ENCODE data around the gene CDHR2.

CDHR2 gene

GRCh38 chr5:176601901-176602482, 52.9 kb downstream of the CDHR2 start:
- DNase-seq = no peak

- DNase-seq = no peak
These were observed 53.9 kb downstream of the CDHR2 start for GRCh38 chr5:176603091-176603490.

DNA sequence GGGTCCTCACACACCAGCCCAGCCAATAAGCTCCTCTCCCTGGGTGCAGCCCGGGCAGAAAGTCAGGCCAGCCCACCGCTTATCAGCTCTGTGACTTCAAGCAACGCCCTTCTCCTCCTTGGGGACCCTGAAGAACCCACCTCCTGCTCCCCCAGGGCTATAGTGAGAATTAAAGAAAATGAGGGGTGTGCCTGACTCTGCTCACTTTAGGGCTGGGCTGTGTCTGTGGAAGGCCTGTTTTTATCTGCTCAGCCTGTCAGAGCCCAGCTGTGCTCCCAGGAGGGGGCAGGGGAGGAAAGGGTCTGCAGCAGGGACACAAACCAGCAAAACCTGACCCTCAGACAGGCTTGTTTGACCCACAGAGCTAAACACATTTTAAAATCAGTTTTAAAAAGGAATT, 56.9 kb downstream of the CDHR2 start:
- DNase-seq = no peak

DNA sequence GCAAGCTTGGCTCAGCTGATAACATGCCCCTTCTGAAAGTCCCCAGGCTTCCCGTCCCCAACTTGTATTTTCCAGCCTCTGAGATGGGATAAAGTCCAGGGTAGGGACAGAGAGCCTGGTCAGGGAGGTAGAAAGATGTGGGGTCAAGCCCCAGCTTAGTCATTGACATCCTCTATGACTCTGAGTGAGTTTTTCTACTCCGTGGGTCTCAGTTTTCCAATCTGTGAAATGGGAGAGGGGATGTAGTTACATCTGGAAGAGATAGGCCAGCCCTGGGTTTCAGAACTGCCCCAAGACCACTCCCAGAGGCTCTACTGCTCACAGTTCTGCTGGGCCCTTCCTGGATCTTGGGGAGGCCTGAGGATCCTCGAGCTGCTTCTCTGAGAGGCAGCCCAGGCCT, 57.7 kb downstream of the CDHR2 start:
- DNase-seq = no peak

DNA sequence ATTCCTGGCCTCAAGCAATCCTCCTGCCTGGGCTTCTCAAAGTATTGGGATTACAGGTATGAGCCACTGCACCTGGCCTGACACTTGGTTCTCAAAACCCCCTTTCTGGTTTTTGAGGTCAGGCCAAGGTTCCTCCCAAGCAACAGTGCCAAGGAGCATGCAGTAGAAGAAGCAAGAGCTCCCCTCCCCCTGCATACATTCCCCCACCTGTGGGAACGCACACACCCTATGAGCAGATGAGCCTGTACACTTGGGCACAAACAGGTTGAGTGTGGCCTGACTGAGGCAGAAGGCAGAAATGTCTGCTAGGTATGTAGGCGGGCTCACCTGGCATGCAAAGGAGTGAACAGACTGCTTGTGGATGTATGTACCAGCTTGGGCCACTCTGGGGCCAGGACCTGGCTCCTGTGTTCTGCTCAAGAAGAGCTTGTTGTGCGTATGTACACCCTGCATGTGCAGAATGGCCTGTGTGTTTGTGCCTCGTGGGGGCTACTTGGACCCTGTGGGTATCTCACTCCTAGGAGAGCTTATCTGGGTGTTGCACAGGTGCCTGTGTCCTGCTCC, 59.1 kb downstream of the CDHR2 start:
- DNase-seq = no peak

DNA sequence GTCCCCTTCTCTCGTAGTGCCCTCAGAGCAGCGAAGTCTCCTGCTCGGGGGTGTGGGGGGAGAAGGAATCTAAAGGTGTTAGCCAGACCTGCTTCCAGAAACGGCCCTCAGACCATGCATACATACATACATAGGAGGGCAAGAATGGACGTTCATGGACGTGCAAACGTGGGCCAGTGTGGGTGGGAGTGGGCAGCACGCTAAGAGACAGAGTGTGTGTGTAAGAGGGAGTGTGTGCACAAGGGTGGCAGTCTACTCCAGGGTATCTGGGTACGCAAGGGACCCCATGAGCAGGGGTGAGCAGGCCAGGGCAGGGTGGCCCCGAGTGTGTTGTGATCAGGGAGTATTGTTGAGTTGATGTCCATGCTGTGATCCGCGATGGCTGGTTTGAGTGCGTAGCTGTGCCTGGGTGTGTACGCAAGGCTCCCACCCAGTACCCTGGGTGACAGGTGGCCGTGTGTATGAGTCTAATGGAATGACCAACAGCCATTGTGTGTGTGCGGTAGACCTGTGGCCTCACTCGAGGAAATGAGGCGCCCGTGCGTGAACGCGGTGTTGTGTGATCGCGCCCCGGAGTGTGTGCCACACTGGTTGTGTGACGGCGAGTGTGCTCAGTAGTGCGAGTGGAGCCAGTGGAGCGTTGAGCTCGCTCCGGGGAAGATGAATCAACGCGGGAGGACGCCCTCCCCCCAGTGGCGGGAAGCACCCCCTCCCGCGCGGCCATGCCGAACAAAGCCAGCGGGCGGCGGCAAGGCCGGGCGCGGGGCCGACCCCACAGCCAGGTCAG, 60.0 kb downstream of the CDHR2 start:
- peak; percentile 28 for DNase-seq

DNA sequence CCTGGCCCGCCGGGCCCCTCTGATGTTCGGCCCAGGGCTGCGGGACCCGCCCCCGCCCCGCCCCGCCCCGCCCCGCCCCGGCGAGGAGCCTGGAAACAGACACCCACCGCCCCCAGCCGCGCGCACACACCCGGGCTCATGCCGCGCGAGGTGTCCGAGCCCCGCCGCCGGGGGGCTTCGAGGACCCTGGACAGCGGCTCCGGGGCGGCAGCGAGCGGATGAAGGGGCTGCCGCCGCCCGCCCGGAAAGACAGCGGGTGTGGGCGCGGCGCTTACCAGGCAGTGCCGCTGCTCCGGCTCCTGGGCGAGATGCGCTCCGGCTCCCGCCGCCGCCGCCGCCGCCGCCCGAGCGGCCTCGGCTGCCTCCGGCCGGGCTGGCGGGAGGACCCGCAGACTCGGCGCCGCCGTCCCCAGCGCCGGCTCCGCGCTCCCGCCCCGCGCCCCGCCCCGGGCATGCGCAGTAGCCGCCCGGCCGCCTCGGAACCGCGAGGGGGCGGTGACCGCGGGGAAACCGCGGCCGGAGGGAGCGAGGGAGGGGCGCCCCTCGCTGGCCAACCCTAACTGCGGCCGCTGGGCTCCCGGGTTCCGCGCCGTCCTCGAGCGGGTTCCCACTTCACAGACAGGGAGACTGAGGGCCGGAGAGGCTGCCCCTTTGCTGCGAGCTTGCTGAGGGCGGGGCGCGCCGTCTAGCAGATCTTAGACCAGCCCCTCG, 60.7 kb downstream of the CDHR2 start, which contains the start of gene GPRIN1:
Gene GPRIN1, minus strand, starts transcription at position 433 of the 711 bp plus-strand sequence. CDS start 10,322 bp downstream, outside the sequence.
- peak; percentile 70 for DNase-seq

GRCh38 chr5:176610435-176610773, 61.3 kb downstream of the CDHR2 start:
- no peak for DNase-seq

GRCh38 chr5:176611435-176611834, 62.3 kb downstream of the CDHR2 start:
- DNase-seq = peak; percentile 78

DNA sequence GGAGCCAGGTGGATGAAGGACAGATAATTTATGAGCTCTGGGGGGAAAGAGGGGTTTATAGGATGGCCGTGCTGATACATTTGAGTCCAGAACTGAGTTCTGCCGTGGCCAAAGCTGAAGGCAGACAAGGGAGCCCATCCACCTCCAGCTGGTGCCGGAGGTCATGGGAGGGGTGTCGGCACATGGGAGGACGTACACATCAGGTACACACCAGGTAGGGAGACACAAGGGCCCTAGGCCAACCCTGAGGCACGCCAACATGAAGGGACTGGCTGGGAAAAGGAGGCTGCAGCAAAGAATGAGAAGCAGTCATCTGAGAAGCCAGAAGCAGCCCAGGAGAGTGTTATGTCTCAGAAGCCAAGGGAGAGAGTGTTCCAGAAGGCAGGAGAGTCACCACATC, 62.9 kb downstream of the CDHR2 start:
- DNase-seq = no peak

DNA sequence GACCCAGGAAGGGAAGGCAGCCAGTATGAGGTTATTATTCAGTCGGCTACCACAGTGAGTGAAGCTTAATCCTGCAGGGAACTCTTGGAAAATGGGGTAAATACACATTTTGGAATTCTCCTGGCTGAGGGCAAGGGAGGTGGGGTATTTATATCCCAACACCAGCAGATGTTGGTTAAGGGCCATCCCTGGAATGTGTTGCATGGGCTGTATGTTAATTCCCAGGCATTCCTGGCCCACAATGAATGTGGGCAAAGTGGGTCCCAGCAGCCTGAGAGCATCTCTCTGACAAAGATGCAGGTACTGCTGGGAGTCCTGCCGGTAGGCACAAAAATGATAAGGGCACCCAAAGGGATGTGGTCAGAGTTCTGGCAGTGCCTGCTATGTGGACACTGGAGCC, 63.7 kb downstream of the CDHR2 start:
- no peak for DNase-seq

GRCh38 chr5:176614805-176615478, 65.8 kb downstream of the CDHR2 start:
- DNase-seq = peak; percentile 79

- DNase-seq = no peak
These were observed 67.4 kb downstream of the CDHR2 start for GRCh38 chr5:176616511-176616910.

- no peak for DNase-seq
These were observed 69.6 kb downstream of the CDHR2 start for GRCh38 chr5:176618783-176619182.

GRCh38 chr5:176619203-176619568, 70.0 kb downstream of the CDHR2 start:
- DNase-seq = peak; percentile 82

DNA sequence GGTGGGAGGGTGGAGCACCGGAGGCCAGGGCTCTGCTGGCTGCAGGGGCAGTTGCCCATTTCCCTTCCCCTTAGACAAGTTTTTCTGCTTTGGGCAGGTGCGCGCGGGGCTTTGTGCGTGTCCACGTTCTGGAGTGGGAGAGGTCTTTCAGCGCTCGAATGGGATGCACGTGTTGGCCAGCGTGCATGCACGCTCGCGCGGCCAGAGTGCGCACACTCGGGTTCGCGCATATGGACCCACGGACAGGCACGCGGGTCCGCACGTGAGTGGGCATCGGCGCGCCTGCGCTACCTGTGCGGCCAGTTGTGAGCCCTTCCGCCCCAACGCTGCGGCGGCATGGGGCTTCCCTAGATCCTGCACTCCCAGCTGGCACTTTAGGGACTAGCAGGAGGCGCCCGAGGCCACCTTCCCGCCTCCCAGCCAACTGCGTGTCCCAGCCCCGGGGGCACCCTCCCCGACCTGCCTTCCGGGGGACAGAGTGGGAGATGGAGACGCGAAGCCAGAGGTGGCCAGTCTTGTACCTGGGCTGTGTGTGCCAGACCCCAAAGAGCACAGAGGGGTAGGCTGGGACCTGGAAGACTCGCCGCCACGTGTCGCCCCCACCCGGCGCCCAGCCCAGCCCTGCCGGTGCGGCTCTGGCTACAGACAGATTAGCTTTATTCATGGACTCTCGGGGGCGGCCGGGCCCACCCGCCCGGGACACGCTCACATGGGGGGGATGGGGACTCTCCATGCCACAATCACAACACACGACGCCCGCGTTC, 70.6 kb downstream of the CDHR2 start:
- no peak for DNase-seq

GRCh38 chr5:176620333-176620981, 71.3 kb downstream of the CDHR2 start:
- peak; percentile 48 for DNase-seq

DNA sequence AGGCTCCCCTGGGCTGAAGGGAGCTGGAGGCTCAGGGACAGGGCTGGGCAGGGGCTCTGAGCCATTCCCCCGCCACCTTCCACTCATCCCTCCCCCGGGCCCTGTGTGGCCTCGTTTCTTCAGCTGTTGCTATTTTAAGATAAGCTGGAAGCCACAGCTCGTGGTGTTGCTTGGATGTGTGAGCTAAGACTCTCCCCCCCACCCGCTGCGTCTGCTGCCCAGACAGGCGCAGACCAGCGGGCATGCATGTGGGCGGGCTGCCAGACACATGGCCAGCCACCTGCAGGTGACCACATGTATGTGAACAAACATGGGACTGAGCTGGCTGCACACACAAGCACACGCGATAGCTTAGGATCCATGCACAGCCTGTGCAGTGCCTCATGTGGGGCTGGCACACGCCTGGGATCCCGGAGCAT, 72.5 kb downstream of the CDHR2 start:
- no peak for DNase-seq

- DNase-seq = no peak
These were observed 75.0 kb downstream of the CDHR2 start for GRCh38 chr5:176624142-176624541.

GRCh38 chr5:176624938-176625337, 75.8 kb downstream of the CDHR2 start:
- DNase-seq = no peak

DNA sequence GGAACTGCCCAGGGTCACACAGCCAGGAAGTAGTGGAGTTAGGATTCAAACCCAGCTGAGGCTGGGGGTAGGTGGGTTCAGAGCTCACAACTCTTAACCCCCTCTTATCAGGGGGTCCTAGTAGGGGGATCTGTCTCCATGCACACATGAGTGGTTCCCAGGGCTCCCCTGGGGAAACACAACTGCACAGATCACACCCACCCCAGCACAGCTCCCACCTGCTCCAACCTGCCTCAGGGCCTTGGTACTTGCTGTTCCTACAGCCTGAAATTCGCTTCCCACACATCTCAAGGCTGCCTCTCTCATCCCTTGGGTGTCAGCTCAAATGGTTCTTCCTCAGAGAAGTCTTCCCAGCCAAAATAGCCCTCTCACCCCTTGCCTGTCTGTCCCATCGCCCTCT, 76.4 kb downstream of the CDHR2 start:
- DNase-seq = no peak

All from EL (cell line).